Urothelium cell line (cell line): Measurements from ENCODE around the gene GPR37.

ENCODE experiments used
- DNase-seq: peaks from one replicate; pipeline ENCODE4 v3.0.0; 2011; ENCODE audit warnings: low spot score, mixed read lengths
- FAIRE-seq: peaks from 2 replicates; lab custom pipeline; 2011; peaks lifted over from hg19 to GRCh38; lab: Jason Lieb, UNC

The GPR37 gene

GRCh38 chr7:124781418-124781817 is 15.8 kb upstream of the GPR37 start:
- FAIRE-seq: no peak
- DNase-seq: no peak

DNA sequence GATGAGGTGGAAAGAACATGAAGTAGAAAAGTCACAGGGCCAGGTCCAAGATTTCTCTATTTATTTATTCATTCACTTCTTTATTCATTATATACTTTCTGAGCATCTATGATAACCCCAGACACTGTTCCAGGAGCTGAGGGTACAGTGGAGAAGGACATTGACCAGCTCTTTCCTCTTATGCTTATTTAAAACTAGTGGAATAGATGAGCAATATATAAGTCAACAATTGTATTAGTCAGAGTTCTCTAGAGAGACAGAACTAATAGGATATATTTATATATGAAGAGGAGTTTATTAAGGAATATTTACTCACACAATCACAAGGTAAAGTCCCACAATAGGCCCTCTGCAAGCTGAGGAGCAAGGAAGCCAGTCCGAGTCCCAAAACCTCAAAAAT is 15.0 kb upstream of the GPR37 start:
- DNase-seq: no peak
- no peak for FAIRE-seq

DNA sequence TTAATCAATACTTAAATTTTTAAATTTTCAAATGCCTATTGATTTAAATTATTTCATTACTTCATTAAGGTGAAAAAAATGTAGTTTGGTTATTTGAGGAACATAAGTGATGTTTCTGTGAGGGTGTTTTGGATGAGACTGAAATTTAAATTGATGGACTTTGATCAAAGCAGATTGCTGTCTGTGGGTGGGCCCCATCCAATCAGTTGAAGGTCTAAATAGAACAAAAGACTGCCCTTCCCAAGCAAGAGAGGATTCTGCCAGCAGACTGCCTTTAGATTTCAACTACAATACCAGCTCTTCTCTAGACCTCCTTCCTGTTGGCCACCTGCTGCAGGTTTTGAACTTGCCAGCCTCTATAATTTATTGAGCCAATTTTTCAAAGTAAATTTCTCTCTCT is 14.5 kb upstream of the GPR37 start:
- no peak for FAIRE-seq

DNA sequence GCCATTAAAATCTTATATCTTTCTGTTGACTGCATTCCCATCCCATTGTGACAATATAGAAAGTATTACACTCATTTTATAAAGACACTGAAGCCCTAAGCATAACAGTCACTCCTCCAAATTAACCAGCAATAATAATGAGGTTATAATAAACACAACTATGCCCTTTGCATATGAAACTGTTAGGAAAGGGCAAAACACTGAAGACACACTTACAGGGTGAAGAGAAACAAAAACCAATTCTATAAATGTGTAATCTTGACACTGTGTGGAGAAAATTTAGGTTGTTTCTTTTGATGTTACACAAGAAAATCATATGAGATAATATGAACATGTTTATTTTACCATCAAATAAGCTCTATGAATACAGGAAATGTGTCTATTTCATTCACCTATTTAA is 14.0 kb upstream of the GPR37 start:
- DNase-seq (no peak), FAIRE-seq (no peak)

More for the DNA sequence above, 14.5 kb upstream of the GPR37 start:
- no peak for DNase-seq

GRCh38 chr7:124779194-124779593 is 13.6 kb upstream of the GPR37 start:
- FAIRE-seq (no peak), DNase-seq (no peak)

DNA sequence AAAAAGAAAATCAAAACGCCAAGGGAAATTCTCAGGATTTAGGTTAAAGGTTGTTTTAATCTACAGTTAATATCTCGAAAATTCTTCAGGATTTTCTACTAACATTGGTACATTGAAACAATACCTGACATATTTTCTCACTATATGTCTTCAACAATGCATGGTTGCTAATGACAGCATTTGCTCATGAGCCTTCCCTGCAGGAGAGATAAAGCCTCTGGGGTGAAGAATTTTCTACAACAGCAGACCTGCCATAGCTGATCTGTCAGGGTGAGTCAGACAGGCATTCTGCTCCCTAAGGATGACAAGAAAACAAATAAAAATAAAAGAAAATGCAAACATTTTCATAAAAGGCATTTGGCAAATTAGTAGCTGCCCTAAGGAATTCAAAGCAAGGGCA is 11.7 kb upstream of the GPR37 start:
- FAIRE-seq (no peak), DNase-seq (no peak)

- FAIRE-seq (no peak), DNase-seq (no peak)
Measured at GRCh38 chr7:124776153-124776552, 10.6 kb upstream of the GPR37 start.

DNA sequence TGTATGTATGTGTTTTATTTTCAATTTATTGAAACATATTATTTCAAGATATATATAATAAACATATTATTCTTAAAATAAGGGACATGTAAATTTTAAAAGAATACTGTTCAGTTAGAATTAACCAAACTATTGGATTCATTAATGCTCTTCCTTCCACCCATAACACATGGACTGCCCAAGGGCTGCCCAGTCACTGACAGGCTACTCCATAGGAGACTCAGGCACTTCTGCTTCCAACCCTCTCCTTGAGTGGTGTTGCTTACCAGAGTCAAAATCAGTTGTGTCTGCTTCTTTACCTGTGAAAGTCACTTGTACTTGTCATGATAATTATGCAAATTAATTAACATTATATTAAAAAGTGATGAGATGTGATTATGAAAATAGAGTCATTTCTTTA is 9.8 kb upstream of the GPR37 start:
- DNase-seq (no peak), FAIRE-seq (no peak)

DNA sequence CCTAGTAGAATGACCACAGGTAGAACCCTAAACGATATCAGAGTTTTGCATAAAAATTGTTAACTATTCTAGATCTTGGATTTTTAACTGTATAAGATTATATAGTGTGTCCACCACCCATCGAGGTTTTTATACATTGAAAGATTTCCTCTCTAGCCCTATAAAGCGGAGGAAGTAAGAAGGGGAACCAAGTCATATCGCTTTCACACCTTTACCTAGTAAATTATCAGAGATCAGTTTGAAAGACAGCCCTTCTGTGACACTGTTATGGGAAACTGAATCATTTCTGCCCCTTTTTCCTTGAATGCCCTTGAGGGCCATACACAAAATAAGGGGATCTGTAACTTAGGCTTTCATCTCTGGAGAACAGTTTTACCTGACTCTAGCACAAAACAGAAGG is 8.3 kb upstream of the GPR37 start:
- FAIRE-seq (no peak), DNase-seq (no peak)

GRCh38 chr7:124773339-124773738 is 7.7 kb upstream of the GPR37 start:
- no peak for DNase-seq
- FAIRE-seq: no peak

DNA sequence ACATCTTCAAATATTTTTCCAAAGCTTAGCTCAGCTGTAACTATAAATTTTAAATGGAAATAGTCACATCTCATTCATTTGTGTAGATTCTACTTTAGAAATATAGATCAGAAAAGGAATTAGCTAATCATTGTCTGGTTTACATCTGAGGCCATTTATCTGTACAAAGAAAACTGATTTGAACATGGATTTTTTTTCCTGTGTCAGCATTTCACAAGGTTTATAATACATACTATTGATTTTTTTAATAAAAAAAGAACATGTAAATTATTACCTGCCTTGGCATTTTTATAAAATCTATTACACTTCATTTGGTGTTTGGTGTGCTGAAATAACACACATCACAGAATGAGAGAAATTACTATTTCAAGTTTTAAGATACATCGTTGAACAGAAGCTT is 3.5 kb upstream of the GPR37 start:
- DNase-seq: no peak
- FAIRE-seq: no peak

DNA sequence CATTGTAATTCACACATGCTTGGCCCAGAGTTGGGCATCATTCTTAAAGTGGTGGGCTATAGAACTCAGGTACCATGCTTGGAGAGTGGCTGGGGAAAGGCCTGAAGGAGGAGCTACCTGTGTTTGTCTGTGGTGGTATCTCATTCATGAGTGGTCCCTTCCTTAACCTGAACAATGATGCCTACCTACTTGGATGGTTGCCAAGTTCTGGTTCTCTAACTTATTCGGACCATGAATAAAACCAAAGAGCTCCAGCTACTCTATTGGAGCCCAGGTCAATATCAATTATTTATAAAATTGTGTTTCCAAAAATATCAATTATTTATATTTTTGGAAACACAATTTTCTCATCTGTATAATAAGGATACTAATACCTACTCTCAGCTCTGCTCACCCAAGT is 2.9 kb upstream of the GPR37 start:
- DNase-seq: no peak
- no peak for FAIRE-seq

DNA sequence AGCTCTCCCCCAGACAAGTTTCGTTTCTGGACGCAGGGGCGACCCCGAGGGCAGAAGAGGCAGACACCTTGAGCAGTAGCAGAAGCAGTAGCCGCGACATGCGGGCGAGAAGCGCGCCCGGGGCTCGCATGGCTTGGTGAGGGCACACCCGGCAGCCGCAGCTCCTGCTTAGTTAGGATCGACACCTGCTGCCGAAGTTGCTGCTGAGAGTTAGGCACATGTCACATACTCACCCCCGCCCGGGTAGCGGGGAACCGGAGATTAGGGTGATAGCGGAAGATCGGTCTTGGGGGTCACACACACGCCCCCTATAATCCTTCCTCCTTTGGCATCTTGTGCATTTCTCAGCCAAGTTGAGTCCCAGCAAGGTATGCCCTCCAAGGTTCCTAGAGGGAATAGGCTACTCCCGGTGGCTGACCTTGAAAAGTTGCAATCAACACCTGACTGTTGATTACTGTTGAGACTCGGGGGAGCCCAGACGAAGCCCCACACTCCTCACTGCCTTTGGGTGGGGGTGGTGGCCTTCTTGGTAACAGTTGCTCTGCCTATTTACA is 668 bp downstream of the GPR37 start:
- no peak for FAIRE-seq

DNA sequence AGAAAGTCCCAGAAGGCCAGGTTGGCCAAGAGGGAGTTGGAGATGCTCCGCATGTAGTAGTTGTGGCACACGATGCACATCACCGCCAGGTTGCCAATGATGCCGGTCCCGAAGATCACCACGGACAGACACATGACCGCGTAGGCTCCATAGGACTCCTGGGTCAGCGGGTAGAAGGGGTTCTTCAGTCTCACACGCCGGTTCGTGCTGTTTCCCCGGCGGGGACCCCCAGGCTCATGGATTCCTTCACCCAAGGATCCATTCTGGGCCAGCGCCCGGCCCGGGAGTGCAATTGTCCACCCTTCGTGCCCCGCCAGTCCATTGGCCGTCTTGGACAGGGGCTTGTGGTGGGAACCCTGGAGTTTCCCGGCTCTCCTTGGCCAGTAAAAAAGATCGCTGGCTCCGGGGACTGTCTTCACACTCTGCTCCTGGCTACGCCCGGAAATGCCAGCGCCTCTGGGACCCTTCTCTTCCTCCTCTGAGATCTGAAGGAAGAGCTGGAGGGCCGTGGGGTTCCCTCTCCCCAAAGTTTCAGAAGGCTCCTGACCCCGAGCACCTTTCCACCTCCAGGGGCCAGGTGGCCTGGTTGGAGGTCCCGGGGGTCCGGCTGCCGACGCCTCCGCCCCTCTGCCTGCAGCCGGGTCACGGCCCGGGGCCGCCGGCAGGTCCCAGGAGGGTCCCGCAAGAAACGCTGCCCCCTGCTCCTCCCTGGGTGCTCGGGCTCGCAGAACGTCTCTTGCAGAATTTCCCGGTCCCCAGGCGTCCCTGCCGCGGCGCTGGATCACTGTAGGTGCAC is 1.3 kb downstream of the GPR37 start:
- no peak for FAIRE-seq
- no peak for DNase-seq

More for the DNA sequence above, 668 bp downstream of the GPR37 start:
- DNase-seq: peak; percentile 31

DNA sequence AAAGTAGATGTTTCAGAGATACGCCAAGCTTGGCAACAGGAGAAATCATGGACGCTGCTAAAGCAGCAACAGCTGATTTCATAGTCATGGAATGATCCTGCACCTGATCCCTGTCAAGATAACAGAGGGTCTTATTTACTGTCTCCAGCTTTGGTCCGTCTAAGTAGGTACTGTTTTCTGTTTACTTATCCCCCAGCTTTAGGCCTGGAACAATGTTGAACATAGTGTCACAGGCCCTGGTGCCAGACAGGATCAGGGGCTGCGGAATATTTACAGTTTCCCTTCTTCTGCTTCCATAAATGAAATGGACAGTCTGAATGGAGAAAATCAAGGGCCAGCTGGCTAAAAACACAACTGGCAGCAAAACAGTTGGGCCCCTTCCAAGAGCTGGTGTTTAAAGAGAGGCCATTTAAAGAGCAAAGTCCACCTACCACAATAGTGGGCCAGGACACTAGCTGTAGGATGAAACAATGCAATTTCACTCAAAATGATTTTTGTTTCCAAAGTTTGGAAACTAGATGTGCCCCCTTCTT is 2.9 kb downstream of the GPR37 start:
- no peak for FAIRE-seq

DNA sequence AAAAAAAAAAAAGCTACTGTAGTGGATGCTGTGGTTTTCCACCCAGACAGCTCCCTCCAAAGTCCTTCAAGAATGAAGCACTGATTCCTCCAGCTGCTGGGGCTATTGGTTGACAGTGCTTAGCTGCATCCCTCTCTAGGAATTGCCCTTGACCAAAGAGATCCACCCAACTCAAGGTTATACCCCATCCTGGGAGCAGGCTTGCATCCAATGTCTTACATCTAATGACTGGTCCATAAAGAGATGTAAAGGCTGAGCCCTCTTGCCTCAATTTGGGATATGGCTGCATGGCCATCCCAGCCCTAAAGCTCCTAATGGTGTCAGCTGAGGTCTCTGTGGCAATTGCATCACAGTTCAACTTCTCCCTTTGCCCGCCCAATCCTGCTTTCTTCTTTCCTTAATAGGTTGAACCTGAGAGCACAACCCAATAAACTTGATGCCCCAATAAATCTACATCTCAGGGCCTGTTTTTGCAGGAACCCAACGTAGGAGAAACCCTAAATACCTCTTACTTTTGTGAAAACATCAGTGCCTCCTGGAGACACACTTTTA is 4.4 kb downstream of the GPR37 start:
- FAIRE-seq (no peak), DNase-seq (no peak)

More for the DNA sequence above, 2.9 kb downstream of the GPR37 start:
- DNase-seq: no peak

DNA sequence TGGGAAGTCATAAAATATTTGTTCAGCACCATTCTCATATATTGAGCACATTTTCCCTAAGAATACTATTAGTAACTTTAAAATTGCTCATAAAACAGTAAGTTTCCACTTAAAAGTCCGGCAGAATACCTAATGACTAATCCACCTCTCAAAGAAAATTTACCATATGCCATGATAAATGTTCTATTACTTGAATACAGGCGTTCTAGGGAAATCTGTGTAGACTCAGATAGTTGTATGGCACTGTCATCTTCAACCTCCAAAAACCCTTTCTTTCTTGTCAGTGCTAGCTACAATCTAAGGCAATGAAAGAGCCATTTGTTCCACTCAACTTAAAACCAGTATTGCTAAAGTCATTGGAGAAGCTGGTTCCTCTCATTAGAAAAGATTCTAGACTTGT is 7.3 kb downstream of the GPR37 start:
- no peak for FAIRE-seq

GRCh38 chr7:124754576-124755268 is 10.9 kb downstream of the GPR37 start:
- DNase-seq: no peak
- FAIRE-seq: no peak

More for the DNA sequence above, 7.3 kb downstream of the GPR37 start:
- DNase-seq: no peak

DNA sequence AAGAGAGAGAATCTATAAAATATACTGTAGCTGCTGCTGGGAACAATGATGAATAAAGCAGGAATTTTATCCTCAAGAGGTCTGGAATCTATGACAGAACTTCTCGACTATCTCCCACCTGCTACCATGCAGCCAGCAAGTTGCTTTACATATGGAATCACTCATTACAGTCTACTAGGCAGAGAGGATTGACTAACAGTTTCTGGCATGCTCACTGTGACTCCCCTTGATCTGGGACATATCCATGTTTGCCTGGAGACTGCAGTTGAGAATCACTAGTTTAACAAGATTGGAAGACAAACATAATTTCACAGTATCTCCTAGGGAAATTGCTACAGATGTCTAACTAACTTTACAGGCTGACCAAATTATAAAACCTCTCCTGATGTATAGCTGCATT is 13.3 kb downstream of the GPR37 start:
- no peak for FAIRE-seq

DNA sequence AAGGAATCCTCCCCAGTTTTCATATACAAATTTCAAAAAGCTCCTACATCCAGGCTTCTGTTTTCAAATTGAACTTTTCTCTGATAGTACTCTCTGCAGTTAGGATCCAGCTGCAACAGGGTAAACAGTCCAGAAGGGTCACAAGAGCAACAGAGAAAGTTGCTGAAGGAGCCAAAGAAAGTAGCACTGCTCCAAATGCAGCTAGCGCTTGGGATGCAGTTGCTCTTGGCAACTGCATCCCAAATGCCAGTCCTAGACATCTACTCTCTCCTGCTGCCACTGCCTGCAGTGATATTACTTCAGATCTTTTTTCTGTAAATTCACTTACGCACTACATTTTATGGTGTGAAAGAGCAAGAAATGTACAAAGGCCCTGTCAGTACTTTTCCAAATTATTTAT is 14.6 kb downstream of the GPR37 start:
- FAIRE-seq (no peak), DNase-seq (no peak)

More for the DNA sequence above, 13.3 kb downstream of the GPR37 start:
- DNase-seq: no peak

DNA sequence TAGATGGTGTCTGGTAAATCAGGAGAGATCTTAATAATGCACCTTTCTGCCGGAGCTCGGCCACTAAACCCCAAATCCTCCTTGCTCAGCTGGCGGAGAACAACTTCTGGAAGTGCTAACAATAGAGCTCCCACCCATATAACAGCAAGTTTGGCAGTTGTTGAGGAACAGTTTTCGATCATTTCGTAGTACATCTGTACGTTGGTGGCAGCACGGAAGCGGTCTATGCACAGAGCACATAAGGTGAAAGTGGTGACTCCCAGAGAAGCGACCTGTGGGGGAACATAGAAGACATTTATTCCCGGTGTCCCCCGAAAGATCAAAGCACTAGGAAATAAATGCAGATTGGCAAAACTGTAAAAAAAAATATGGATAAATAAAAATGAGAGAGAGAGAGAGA is 18.5 kb downstream of the GPR37 start:
- no peak for DNase-seq

More for the DNA sequence above, 18.5 kb downstream of the GPR37 start:
- FAIRE-seq: no peak
